HCT116 (cell line): ENCODE results near the gene EEFSEC. TPM values are rescaled to one million over a fixed set of nuclear protein-coding genes. Genes with fewer than 3 reads are reported as not detected.

Experiments used
- ATAC-seq: fragments of 200-7000 bp; cut with Tn5 transposase; 2 replicates; pipeline ENCODE4 v1.9.1; 2020; ENCODE audit warnings: mild to moderate bottlenecking, moderate library complexity
- BruUV-seq: library from RNA; stranded (reverse); fragments of 400-500 nt; replicated peaks from 2 replicates; lab custom pipeline; 2021; lab: Mats Ljungman, UMichigan
- CTCF ChIA-PET: fragments of 300-600 bp; sonication (Branson Sonifier 250); formaldehyde crosslinking; loops from one replicate; lab custom pipeline; 2021; ENCODE audit warnings: antibody characterized with exemption; lab: Charles Lee
- POLR2A ChIA-PET: fragments of 300-600, 350-600 bp; sonication (Branson Sonifier 250); formaldehyde crosslinking; loops from one replicate; lab custom pipeline; 2021; ENCODE audit warnings: antibody characterized with exemption; lab: Charles Lee
- RAD21 ChIA-PET, 2 experiments: fragments of 300-600 bp; sonication (Branson Sonifier 250); formaldehyde crosslinking; loops; one replicate each; lab custom pipeline; 2023; ENCODE audit warnings: low total read pairs in 2 of 2; ENCODE audit not compliant: uncharacterized antibody in 2 of 2, unreplicated experiment in 2 of 2, low non-redundant PET in 1 of 2; lab: Charles Lee
- DNase-seq: peaks from one replicate; pipeline ENCODE4 v3.0.0-alpha.2; 2010; ENCODE audit warnings: low read depth, low spot score
- H2AFZ ChIP-seq: fragments of 200-600 bp; shearing (Covaris generic), sonication (generic); 2 replicates; pipeline ENCODE4 v1.6.1; 2017; ENCODE audit warnings: low read depth, mixed run types, mixed read lengths, antibody characterized with exemption, low read length; ENCODE audit not compliant: poor library complexity, severe bottlenecking
- H3K27ac ChIP-seq: 2 replicates; pipeline ENCODE4 v1.5.1; 2012; ENCODE audit warnings: low read depth, low read length
- H3K27me3 ChIP-seq: fragments of 200-600 bp; sonication (generic); 2 replicates; pipeline ENCODE4 v1.6.1; 2016; ENCODE audit warnings: mixed run types, low read length, mixed read lengths; ENCODE audit not compliant: insufficient read depth
- H3K36me3 ChIP-seq, 2 experiments: fragments of 200-500 bp in 1 of 2; fragments of 200-600 bp in 1 of 2; sonication (Bioruptor generic) in 1 of 2; sonication (generic) in 1 of 2; 2 replicates each; pipeline versions ENCODE4 v1.5.1 to v1.6.1; 2014 to 2016; ENCODE audit warnings: low read length in 2 of 2, inconsistent platforms in 1 of 2, mixed read lengths in 1 of 2, mixed run types in 1 of 2; ENCODE audit not compliant: insufficient read depth in 2 of 2, control insufficient read depth in 1 of 2
- H3K4me1 ChIP-seq, 2 experiments: fragments of 200-600 bp in 1 of 2; sonication (generic) in 1 of 2; 2 replicates each; pipeline versions ENCODE4 v1.5.1 to v1.6.1; 2012 to 2017; ENCODE audit warnings: low read length in 2 of 2, inconsistent platforms in 1 of 2, mild to moderate bottlenecking in 1 of 2, mixed read lengths in 1 of 2, mixed run types in 1 of 2, moderate library complexity in 1 of 2; ENCODE audit not compliant: insufficient read depth in 2 of 2, control insufficient read depth in 1 of 2
- H3K4me2 ChIP-seq: fragments of 200-600 bp; sonication (generic); 2 replicates; pipeline ENCODE4 v1.6.1; 2017; ENCODE audit warnings: mixed run types, low read length, mixed read lengths
- H3K4me3 ChIP-seq, 2 experiments: fragments of 200-600 bp in 1 of 2; sonication (generic) in 1 of 2; replicated peaks in 1 of 2; 2 replicates each; pipeline ENCODE4 v1.5.1; 2011 to 2016; ENCODE audit warnings: low read length in 2 of 2, control low read depth in 1 of 2, low read depth in 1 of 2, mild to moderate bottlenecking in 1 of 2, mixed read lengths in 1 of 2, mixed run types in 1 of 2
- H3K79me2 ChIP-seq: fragments of 200-600 bp; sonication (generic); 2 replicates; pipeline ENCODE4 v1.6.1; 2017; ENCODE audit warnings: mild to moderate bottlenecking, mixed run types, low read length, moderate library complexity, mixed read lengths; ENCODE audit not compliant: insufficient read depth
- H3K9ac ChIP-seq: fragments of 200-600 bp; sonication (generic); 2 replicates; pipeline ENCODE4 v1.6.1; 2016; ENCODE audit warnings: low read length, mixed read lengths
- H3K9me2 ChIP-seq: fragments of 200-600 bp; sonication (generic), shearing (Covaris generic); 2 replicates; pipeline ENCODE4 v1.6.1; 2017; ENCODE audit warnings: mixed run types, mild to moderate bottlenecking, moderate library complexity; ENCODE audit not compliant: insufficient read depth
- H3K9me3 ChIP-seq, 2 experiments: fragments of 200-500 bp in 1 of 2; fragments of 200-600 bp in 1 of 2; sonication (Bioruptor generic) in 1 of 2; sonication (generic) in 1 of 2; 2 replicates each; pipeline ENCODE4 v1.6.1; 2014 to 2017; ENCODE audit warnings: low read length in 2 of 2, mixed read lengths in 2 of 2, inconsistent platforms in 1 of 2, low read depth in 1 of 2, mild to moderate bottlenecking in 1 of 2, mixed run types in 1 of 2, moderate library complexity in 1 of 2; ENCODE audit not compliant: control insufficient read depth in 1 of 2, insufficient read depth in 1 of 2
- H4K20me1 ChIP-seq: fragments of 200-600 bp; sonication (generic), shearing (Covaris generic); 2 replicates; pipeline ENCODE4 v1.6.1; 2017; ENCODE audit warnings: mixed run types, mild to moderate bottlenecking, moderate library complexity; ENCODE audit not compliant: insufficient read depth
- CBX3 ChIP-seq: IDR thresholded peaks from 2 replicates; pipeline ENCODE4 v1.6.1; 2012; ENCODE audit warnings: low read depth
- EZH2phosphoT487 ChIP-seq: fragments of 200-600 bp; IDR thresholded peaks from 2 replicates; pipeline ENCODE4 v1.6.1; 2018; ENCODE audit warnings: antibody characterized with exemption, borderline replicate concordance
- FOSL1 ChIP-seq: IDR thresholded peaks from 2 replicates; pipeline ENCODE4 v1.6.1; 2012; ENCODE audit warnings: low read depth
- POLR2AphosphoS5 ChIP-seq: IDR thresholded peaks from 2 replicates; pipeline ENCODE4 v1.6.1; 2011; ENCODE audit warnings: mild to moderate bottlenecking, low read depth, low read length, moderate library complexity
- RAD21 ChIP-seq: IDR thresholded peaks from 2 replicates; pipeline ENCODE4 v1.6.1; 2012; ENCODE audit warnings: low read depth, mild to moderate bottlenecking
- ZFX ChIP-seq: fragments of 450-650 bp; IDR thresholded peaks from 2 replicates; pipeline ENCODE4 v1.6.1; 2017
- ZNF274 ChIP-seq: fragments of 200-500 bp; sonication (Bioruptor generic); IDR thresholded peaks from 2 replicates; pipeline ENCODE4 v1.6.1; 2014; ENCODE audit warnings: mild to moderate bottlenecking, low read depth, low read length, inconsistent platforms
- intact Hi-C: fragments of 100-400 bp; cut with micrococcal nuclease; formaldehyde crosslinking; loops from 2 replicates; pipeline ENCODE4 v1.10.0; 2022
- total RNA-seq: library from RNA; stranded (reverse); gene quantifications from one replicate; pipeline ENCODE4 v1.2.1, GENCODE V29; 2021; ENCODE audit not compliant: unreplicated experiment
- TF ChIP-seq, protein P1 (sequence below), 3 experiments: fragments of 200-600 bp in 1 of 3; sonication (generic) in 1 of 3; IDR thresholded peaks in 2 of 3; conservative IDR thresholded peaks in 1 of 3; 2 replicates each; pipeline ENCODE4 v1.5.1; 2012 to 2017; ENCODE audit warnings: low read depth in 2 of 3, low read length in 2 of 3, antibody characterized with exemption in 1 of 3, borderline replicate concordance in 1 of 3, control low read depth in 1 of 3, mild to moderate bottlenecking in 1 of 3, mixed read lengths in 1 of 3, mixed run types in 1 of 3, moderate library complexity in 1 of 3; ENCODE audit not compliant: insufficient read depth in 1 of 3

The EEFSEC gene
- total RNA-seq, 1 experiment from 2014 or later = 16.1 TPM

DNA sequence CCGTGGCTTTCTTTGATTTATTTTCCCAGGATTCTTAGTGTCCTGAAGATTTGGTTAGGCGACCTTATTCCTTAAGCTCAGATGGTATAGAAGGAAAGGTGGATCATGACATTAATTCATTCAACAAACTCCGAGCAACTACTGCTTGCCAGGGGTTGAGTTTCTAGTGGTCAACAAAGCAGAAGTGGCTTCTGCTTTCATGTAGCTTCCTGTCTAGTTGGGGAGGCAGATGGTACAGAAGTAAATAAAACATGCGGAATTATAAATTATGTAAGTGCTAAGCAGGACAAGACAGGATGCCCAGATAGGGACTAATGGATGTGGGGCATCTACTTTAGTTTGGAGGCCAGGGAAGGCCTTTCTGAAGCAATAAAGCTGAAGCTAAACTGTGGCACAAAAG, 15.6 kb downstream of the EEFSEC start (continued):
- TF ChIP-seq, protein P1, sequence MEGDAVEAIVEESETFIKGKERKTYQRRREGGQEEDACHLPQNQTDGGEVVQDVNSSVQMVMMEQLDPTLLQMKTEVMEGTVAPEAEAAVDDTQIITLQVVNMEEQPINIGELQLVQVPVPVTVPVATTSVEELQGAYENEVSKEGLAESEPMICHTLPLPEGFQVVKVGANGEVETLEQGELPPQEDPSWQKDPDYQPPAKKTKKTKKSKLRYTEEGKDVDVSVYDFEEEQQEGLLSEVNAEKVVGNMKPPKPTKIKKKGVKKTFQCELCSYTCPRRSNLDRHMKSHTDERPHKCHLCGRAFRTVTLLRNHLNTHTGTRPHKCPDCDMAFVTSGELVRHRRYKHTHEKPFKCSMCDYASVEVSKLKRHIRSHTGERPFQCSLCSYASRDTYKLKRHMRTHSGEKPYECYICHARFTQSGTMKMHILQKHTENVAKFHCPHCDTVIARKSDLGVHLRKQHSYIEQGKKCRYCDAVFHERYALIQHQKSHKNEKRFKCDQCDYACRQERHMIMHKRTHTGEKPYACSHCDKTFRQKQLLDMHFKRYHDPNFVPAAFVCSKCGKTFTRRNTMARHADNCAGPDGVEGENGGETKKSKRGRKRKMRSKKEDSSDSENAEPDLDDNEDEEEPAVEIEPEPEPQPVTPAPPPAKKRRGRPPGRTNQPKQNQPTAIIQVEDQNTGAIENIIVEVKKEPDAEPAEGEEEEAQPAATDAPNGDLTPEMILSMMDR (IDR thresholded peaks at IDR 0.05 in 2 of 3, conservative IDR thresholded peaks at IDR 0.05 in 1 of 3; ENCODE audit: borderline replicate concordance in 1 of 3, insufficient read depth in 1 of 3, low read depth in 2 of 3, low read length in 2 of 3) = no peak
- TF ChIP-seq FOSL1 (no peak), POLR2AphosphoS5 (no peak)

DNA sequence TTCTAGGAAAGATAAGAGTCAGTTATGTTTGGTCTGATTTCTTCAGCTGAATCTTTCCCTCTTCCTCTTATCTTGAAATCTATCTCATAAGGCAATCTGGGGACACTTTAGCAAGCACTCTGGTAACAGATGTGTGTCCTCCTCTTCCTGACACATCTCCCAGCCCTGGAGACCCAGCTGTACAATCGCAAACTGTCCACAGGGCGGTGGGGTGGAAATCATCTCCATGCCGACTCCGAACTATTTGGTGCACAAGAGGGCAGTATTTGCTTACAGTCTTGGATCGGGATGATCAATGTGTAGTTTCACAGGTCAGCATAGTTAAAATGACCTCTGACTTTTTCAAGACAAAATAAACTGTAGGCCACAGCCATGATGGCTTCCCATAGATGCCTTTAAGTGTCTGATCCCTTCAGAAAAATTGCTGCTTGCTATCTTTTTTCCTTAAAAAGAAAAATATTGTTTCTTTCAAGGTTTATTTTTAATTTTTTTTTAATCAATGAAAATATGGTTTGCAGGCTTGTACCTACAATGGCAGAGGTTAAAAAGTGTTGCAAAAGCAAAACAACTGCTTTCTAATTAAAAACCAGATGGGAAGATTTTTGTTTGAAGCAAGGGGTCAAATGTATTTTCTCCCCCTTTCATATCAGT, 17.7 kb downstream of the EEFSEC start:
- Histone ChIP-seq H3K9me2 (no peaks in the 10 kb centered on the region), H3K27ac (no peak overlapping the region), H3K9ac (no peak overlapping the region), H4K20me1 (no peaks in the 10 kb centered on the region), H2AFZ (no peak overlapping the region), H3K36me3 (no peaks in the 10 kb centered on the region), H3K4me1 (peaks cover 0 to 7% of the 10 kb centered on the region in 2 experiments; a peak in 1 of 4 replicates), H3K79me2 (no peaks in the 10 kb centered on the region; the same call in 1 of the 2 replicates), H3K27me3 (no peaks in the 10 kb centered on the region), H3K4me3 (no peak overlapping the region), H3K9me3 (no peaks in the 10 kb centered on the region), H3K4me2 (no peak overlapping the region)
- BruUV-seq = no TSS peak
- ChIA-PET RAD21 (interaction anchor here in 1 of 2 experiments (1.0 kb wide), 1 partner anchor 151 kb away, joined by 3 read pairs; no protein-coding TSS in a partner anchor), POLR2A (no interaction called here), CTCF (interaction anchor here (0.6 to 1.1 kb wide), 4 partner anchors 47 to 413 kb away, joined by 3 to 10 read pairs (median 5); partner anchors contain the start of gene RUVBL1)
- TF ChIP-seq ZFX (no peak), ZNF274 (no peak), EZH2phosphoT487 (no peak), CBX3 (0 out of 2 replicates have a peak, but pooled peaks have one; percentile 34), RAD21 (peak; percentile 86)
- TF ChIP-seq, protein P1 (IDR thresholded peaks at IDR 0.05 in 2 of 3, conservative IDR thresholded peaks at IDR 0.05 in 1 of 3; ENCODE audit: borderline replicate concordance in 1 of 3, insufficient read depth in 1 of 3, low read depth in 2 of 3, low read length in 2 of 3) = peak; percentile 85 to 98 (median 90)
- peak; percentile 99 for ATAC-seq
- intact Hi-C loops = loop anchor here (1.0 to 5.0 kb wide), 5 partner anchors 151 to 437 kb away; no protein-coding TSS in a partner anchor
- DNase-seq = peak; percentile 56
